GM18498 (cell line): ENCODE data around the gene DDR2.
A peak's percentile ranks its signal among the peaks of the same experiment; 100 is the strongest.
"Not testable (repeated sequence)": the region's sequence is repeated elsewhere in the genome, so short reads cannot be mapped to it uniquely, and the experiment has no call there.

ENCODE experiments used
- ATAC-seq: cut with Tn5 transposase; IDR thresholded peaks from one replicate; pipeline ENCODE4 v1.9.1; 2021; ENCODE audit warnings: mild to moderate bottlenecking, moderate library complexity; ENCODE audit not compliant: unreplicated experiment

Gene DDR2

GRCh38 chr1:162753998-162754585 is 121.8 kb downstream of the DDR2 start:
- ATAC-seq = no peak

GRCh38 chr1:162755306-162755705 is 123.0 kb downstream of the DDR2 start:
- no peak for ATAC-seq

GRCh38 chr1:162756523-162756922 is 124.3 kb downstream of the DDR2 start:
- no peak for ATAC-seq

- ATAC-seq = no peak
Measured at GRCh38 chr1:162757476-162757875, 125.2 kb downstream of the DDR2 start.

- ATAC-seq = no peak
Measured at GRCh38 chr1:162765788-162766187, 133.5 kb downstream of the DDR2 start.

GRCh38 chr1:162772571-162773154 is 140.4 kb downstream of the DDR2 start:
- no peak for ATAC-seq

- ATAC-seq = no peak
Measured at GRCh38 chr1:162774007-162774406, 141.7 kb downstream of the DDR2 start.

GRCh38 chr1:162779043-162779442 is 146.8 kb downstream of the DDR2 start:
- ATAC-seq = no peak

- ATAC-seq = no peak
Measured at GRCh38 chr1:162782671-162783070, 150.4 kb downstream of the DDR2 start.

- not testable (repeated sequence) for ATAC-seq
Measured at GRCh38 chr1:162784926-162785325, 152.7 kb downstream of the DDR2 start.

DNA sequence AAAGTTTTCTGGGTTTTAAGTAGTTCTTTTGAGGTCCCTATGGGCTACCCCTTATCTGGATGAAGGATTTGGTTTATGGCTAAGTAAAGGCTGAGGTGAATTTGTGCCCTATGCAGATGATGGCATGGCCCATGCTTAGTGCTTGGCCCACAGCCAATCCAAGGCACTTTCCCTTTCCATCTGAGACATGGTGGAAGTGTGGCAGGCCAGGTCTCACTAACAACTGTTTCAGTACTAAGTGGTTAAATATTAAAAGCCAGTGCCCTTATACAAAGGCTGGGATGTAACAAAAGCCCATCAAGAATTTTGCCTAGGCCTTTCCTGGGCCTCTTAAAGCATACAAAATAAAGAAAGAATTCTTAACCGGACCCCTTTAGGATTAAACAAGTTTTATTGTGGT is 156.5 kb downstream of the DDR2 start:
- not testable (repeated sequence) for ATAC-seq

GRCh38 chr1:162790303-162790984 is 158.2 kb downstream of the DDR2 start, which contains the start of gene HSD17B7:
HSD17B7 (plus strand) TSS chr1:162790702; CDS start chr1:162790801, 99 bp downstream.
- peak; percentile 100 for ATAC-seq

DNA sequence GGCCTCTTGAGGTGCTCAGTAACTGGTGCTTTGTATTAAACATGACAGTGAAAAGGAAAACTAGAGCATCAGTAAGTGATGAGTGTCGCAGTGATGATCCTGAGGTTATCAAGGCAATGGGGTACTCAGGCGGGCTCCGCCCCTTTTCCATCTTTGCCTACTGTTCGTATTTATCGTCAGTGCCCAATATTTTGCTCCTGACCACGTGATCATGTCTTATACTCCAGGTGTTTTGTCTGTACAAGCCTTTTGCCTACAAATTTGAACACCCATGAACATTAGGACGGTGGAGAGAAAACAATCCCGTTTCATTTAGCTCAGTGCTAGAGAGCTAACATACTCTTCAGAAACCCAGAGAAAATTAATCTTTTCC is 158.7 kb downstream of the DDR2 start:
- ATAC-seq = not testable (repeated sequence)

GRCh38 chr1:162794284-162794683 is 162.0 kb downstream of the DDR2 start:
- not testable (repeated sequence) for ATAC-seq

DNA sequence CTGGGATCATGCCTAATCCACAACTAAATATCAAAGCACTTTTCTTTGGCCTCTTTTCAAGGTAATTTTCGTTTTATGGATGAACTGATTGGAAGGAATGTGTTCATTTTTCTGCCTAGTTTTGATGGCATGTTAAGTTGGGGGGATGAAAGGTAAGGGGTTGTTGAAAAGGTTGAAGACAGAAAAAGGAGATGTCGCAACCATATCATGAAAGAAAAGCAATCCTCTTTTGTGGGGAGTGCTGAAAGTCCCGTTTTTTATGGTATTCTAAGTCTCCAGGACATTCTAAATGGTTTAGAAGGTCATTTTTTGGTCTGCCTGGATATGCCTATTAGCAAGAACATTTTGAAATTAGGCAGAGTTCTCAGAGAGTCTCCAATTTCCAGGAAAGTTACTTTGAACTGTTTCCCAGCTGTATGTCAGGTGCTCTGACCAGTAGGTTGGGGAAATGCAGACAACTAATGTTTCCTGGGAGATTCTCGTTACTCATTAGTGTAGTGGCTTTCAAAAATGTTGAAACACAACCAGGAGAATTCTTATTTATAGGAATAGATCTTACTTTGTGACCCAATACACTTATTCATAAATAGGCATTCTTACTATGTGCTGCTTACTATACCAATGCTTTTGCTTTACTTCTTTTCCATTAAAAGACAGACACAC is 164.5 kb downstream of the DDR2 start:
- not testable (repeated sequence) for ATAC-seq

- ATAC-seq = not testable (repeated sequence)
Measured at GRCh38 chr1:162799995-162800830, 167.9 kb downstream of the DDR2 start.

GRCh38 chr1:162807503-162807902 is 175.2 kb downstream of the DDR2 start:
- ATAC-seq = not testable (repeated sequence)

DNA sequence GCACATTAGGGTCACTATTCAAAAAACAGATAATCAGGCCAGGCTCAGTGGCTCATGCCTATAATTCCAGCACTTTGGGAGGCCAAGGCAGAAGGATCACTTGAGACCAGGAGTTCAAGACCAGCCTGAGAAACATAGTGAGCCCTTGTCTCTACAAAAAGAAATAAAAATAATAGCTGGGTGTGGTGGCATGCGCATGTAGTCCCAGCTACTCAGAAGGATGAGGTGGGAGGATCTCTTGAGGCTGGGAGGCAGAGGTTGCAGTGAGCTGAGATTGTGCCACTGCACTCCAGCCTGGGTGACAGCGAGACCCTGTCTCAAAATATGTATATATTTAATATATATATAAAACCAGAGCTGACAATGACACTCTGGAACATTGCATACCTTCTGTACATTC is 180.1 kb downstream of the DDR2 start:
- ATAC-seq = not testable (repeated sequence)

DNA sequence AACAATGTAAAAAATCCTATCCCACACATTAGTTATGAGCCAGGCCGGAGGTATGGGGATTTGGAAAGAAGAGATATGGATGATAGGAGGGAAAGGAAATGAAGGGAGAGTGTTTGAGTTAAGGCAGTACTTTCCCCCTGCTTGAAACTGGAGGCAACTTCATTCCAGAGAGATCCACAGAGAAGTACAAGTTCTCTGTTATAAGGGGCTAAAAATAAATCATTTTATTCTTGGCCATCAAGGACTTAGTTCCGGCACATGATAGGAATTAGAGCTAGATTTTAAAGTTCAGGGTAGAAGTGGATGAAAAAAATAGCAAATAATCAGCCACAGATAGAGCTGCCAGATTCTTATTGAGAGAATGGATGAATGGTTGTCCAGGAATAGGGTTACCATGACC is 185.9 kb downstream of the DDR2 start:
- ATAC-seq = not testable (repeated sequence)

DNA sequence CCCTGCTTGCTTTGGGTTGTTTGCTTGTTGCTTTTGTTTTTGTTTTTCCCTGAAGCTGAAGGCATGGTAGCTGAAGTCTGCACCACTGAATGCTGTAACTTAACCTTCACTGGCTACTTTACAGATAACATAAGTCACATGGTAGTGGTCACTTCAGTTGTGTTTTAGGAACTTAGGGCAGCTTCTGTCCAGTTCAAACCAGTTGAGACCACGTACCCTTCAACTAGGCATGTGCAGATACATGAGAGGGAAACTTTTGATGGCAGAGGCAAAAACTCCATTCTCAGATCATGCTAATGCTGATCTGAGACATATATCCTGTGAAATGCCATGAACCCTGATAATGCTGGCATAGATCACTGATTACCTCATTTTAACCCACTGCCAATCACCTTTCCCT is 186.4 kb downstream of the DDR2 start:
- ATAC-seq = not testable (repeated sequence)
